ENCODE measurements around the gene MACROD2. TPM values are rescaled to one million over a fixed set of nuclear protein-coding genes. Genes with fewer than 3 reads are reported as not detected.

MACROD2 gene
- total RNA-seq, 1 donor from 2014 or later, result 2.4 TPM

DNA sequence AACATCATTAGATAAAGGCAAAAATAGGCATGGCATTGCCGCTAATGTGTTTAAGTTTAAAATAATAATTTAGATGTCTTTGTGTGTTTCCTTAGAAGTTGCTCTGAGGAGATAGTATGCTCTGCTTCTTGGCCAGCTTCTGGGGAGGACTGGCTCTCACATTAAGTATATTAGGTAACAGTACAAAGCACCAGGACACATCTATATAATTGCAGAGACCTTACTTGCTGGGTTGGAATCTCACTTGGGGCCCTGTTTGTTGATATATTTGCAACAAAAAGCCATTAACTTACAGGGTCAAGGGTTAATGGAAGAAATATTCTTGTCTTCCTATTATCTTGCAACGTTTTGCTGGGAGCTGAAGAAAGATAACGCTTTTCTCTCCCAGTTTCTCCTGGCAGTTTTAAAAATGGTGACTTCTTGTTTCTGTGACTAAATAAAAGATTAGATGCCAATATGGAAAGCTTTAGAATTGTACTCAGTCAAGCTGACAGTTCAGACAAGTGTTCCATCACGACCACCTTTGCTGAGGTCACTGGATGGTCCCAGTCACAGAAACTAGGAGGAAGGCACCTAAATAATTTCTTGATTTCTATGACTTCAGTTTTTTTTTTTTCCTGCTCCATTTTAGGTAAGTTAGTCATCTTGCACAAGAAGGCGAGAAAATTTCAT is 804.4 kb downstream of the MACROD2 start:
- no peaks in the 10 kb centered on the region for H3K9me3 Mint-ChIP-seq (ENCODE audit: unreplicated experiment)
- no peaks in the 10 kb centered on the region for H3K4me1 ChIP-seq (ENCODE audit: insufficient read depth, low read length)
- no peak overlapping the region for H3K27ac ChIP-seq (ENCODE audit: low read depth, low read length)
- no peaks in the 10 kb centered on the region for H3K79me2 ChIP-seq (ENCODE audit: insufficient read depth, low read length)
- no peaks in the 10 kb centered on the region for H3K27me3 Mint-ChIP-seq (ENCODE audit: low read depth, unreplicated experiment)
- no peak overlapping the region for H2AFZ ChIP-seq (ENCODE audit: low read depth, low read length)
- H3K27ac Mint-ChIP-seq (ENCODE audit: unreplicated experiment), result no peak overlapping the region
- no peak overlapping the region for H3K9ac ChIP-seq (ENCODE audit: low read length)
- FAIRE-seq (no peak), DNase-seq (ENCODE audit: low read depth) (no peak)
- H3K27me3 ChIP-seq (ENCODE audit: insufficient read depth, low read length), result no peaks in the 10 kb centered on the region
- no peaks in the 10 kb centered on the region for H3K36me3 ChIP-seq (ENCODE audit: insufficient read depth, low read length)
- no peaks in the 10 kb centered on the region for H3K4me1 Mint-ChIP-seq (ENCODE audit: low read depth, unreplicated experiment)
- H3K9me3 ChIP-seq (ENCODE audit: insufficient read depth, low read depth, low read length), result no peaks in the 10 kb centered on the region
- TF ChIP-seq, protein P1, sequence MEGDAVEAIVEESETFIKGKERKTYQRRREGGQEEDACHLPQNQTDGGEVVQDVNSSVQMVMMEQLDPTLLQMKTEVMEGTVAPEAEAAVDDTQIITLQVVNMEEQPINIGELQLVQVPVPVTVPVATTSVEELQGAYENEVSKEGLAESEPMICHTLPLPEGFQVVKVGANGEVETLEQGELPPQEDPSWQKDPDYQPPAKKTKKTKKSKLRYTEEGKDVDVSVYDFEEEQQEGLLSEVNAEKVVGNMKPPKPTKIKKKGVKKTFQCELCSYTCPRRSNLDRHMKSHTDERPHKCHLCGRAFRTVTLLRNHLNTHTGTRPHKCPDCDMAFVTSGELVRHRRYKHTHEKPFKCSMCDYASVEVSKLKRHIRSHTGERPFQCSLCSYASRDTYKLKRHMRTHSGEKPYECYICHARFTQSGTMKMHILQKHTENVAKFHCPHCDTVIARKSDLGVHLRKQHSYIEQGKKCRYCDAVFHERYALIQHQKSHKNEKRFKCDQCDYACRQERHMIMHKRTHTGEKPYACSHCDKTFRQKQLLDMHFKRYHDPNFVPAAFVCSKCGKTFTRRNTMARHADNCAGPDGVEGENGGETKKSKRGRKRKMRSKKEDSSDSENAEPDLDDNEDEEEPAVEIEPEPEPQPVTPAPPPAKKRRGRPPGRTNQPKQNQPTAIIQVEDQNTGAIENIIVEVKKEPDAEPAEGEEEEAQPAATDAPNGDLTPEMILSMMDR (IDR thresholded peaks at IDR 0.05; ENCODE audit: insufficient read depth, low read depth, low read length), result no peak
- H3K4me3 ChIP-seq (ENCODE audit: insufficient read depth, low read depth, low read length), result no peak overlapping the region
- no peak overlapping the region for H3K4me3 Mint-ChIP-seq (ENCODE audit: unreplicated experiment)
- H4K20me1 ChIP-seq (ENCODE audit: insufficient read depth, low read length), result no peaks in the 10 kb centered on the region
- H3K4me2 ChIP-seq (ENCODE audit: low read length), result no peak overlapping the region
- peaks cover 5% of the 10 kb centered on the region for H3K36me3 Mint-ChIP-seq (ENCODE audit: low read depth, unreplicated experiment)

DNA sequence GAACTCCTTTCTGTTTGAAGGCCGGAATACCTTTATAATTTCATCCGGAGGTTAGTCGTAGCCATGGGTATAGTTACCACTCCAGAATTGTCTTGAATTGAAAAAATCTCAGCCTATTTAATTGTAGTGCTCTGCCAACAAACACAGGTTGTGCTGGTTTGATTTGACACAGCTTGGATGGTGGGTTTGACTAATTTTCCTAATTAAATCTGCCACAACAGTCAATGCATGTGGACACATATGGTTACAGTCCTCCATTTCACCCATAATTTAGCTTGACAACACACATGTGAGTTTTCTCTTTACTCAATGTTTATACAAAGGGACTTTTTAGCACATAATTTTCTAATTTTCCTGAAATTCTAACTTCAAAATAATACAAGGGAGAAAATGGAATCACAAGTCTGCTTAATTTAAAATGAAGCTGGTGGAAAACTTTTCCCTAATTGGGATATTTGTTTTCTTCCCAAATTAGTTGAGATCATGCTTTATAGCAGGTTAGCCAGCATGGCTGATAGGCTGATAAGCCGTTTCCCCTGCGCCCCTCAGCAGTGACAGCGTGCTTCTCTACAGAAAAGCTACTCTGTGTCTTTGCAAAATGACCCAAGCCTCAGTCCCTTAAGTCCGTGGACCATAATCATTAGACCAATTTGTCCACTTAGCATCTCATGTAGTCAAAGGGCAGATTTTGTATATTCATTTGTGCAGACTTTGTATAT is 805.5 kb downstream of the MACROD2 start:
- DNase-seq (ENCODE audit: low read depth), result no peak
- Histone ChIP-seq H2AFZ (ENCODE audit: low read depth, low read length) (no peak overlapping the region), H3K79me2 (ENCODE audit: insufficient read depth, low read length) (no peaks in the 10 kb centered on the region), H3K4me1 (ENCODE audit: insufficient read depth, low read length) (no peaks in the 10 kb centered on the region), H3K9ac (ENCODE audit: low read length) (no peak overlapping the region), H4K20me1 (ENCODE audit: insufficient read depth, low read length) (no peaks in the 10 kb centered on the region), H3K4me2 (ENCODE audit: low read length) (no peak overlapping the region), H3K4me3 (ENCODE audit: insufficient read depth, low read depth, low read length) (no peak overlapping the region), H3K9me3 (ENCODE audit: insufficient read depth, low read depth, low read length) (no peaks in the 10 kb centered on the region), H3K36me3 (ENCODE audit: insufficient read depth, low read length) (no peaks in the 10 kb centered on the region), H3K27me3 (ENCODE audit: insufficient read depth, low read length) (no peaks in the 10 kb centered on the region), H3K27ac (ENCODE audit: low read depth, low read length) (no peak overlapping the region)
- H3K4me3 Mint-ChIP-seq (ENCODE audit: unreplicated experiment), result no peak overlapping the region
- no peaks in the 10 kb centered on the region for H3K27me3 Mint-ChIP-seq (ENCODE audit: low read depth, unreplicated experiment)
- TF ChIP-seq, protein P1 (IDR thresholded peaks at IDR 0.05; ENCODE audit: insufficient read depth, low read depth, low read length), result no peak
- TF ChIP-seq EZH2 (IDR thresholded peaks at IDR 0.05; ENCODE audit: insufficient read depth, low read length), result no peak
- no peaks in the 10 kb centered on the region for H3K9me3 Mint-ChIP-seq (ENCODE audit: unreplicated experiment)
- H3K36me3 Mint-ChIP-seq (ENCODE audit: low read depth, unreplicated experiment), result peaks cover 5% of the 10 kb centered on the region
- H3K4me1 Mint-ChIP-seq (ENCODE audit: low read depth, unreplicated experiment), result no peaks in the 10 kb centered on the region
- FAIRE-seq, result no peak
- H3K27ac Mint-ChIP-seq (ENCODE audit: unreplicated experiment), result no peak overlapping the region
